ENCODE measurements around the gene MAD1L1.

The MAD1L1 gene

GRCh38 chr7:1956141-1956540, 276.6 kb downstream of the MAD1L1 start:
- DNase-seq (ENCODE audit: low read depth): no peak
- H3K4me3 ChIP-seq (ENCODE audit: low read length): no peak overlapping the region
- no peak for TF ChIP-seq CTCF (conservative IDR thresholded peaks at IDR 0.05; ENCODE audit: low read length)

GRCh38 chr7:1954366-1955004, 278.3 kb downstream of the MAD1L1 start:
- DNase-seq (ENCODE audit: low read depth): no peak
- TF ChIP-seq CTCF (conservative IDR thresholded peaks at IDR 0.05; ENCODE audit: low read length): no peak
- H3K4me3 ChIP-seq (ENCODE audit: low read length): no peak overlapping the region

GRCh38 chr7:1953199-1954190, 279.2 kb downstream of the MAD1L1 start:
- H3K4me3 ChIP-seq (ENCODE audit: low read length): no peak overlapping the region
- no peak for TF ChIP-seq CTCF (conservative IDR thresholded peaks at IDR 0.05; ENCODE audit: low read length)
- DNase-seq (ENCODE audit: low read depth): no peak

GRCh38 chr7:1952781-1953180, 280.0 kb downstream of the MAD1L1 start:
- no peak overlapping the region for H3K4me3 ChIP-seq (ENCODE audit: low read length)
- DNase-seq (ENCODE audit: low read depth): no peak
- TF ChIP-seq CTCF (conservative IDR thresholded peaks at IDR 0.05; ENCODE audit: low read length): no peak

- no peak overlapping the region for H3K4me3 ChIP-seq (ENCODE audit: low read length)
- DNase-seq (ENCODE audit: low read depth): no peak
- TF ChIP-seq CTCF (conservative IDR thresholded peaks at IDR 0.05; ENCODE audit: low read length): no peak
Measured at GRCh38 chr7:1952169-1952760, 280.5 kb downstream of the MAD1L1 start.

GRCh38 chr7:1951600-1951999, 281.1 kb downstream of the MAD1L1 start:
- DNase-seq (ENCODE audit: low read depth): no peak
- TF ChIP-seq CTCF (conservative IDR thresholded peaks at IDR 0.05; ENCODE audit: low read length): no peak
- no peak overlapping the region for H3K4me3 ChIP-seq (ENCODE audit: low read length)
